Neural crest cell (in vitro differentiated cells): ENCODE measurements around the gene BANK1. TPM values are rescaled to one million over a fixed set of nuclear protein-coding genes. Genes with fewer than 3 reads are reported as not detected.

Experiments
- DNase-seq: peaks from one replicate; pipeline ENCODE4 v3.0.0; 2021; ENCODE audit warnings: low read depth, mixed read lengths, low spot score
- H3K27ac Mint-ChIP-seq: one replicate; pipeline ENCODE4 v1.8.0; 2021; ENCODE audit warnings: mild to moderate bottlenecking, mixed read lengths; ENCODE audit not compliant: unreplicated experiment
- H3K27me3 Mint-ChIP-seq: 2 replicates; pipeline ENCODE4 v1.8.0; 2021; ENCODE audit warnings: low read depth, mild to moderate bottlenecking, mixed read lengths
- H3K36me3 Mint-ChIP-seq: 2 replicates; pipeline ENCODE4 v1.8.0; 2021; ENCODE audit warnings: low read depth, mild to moderate bottlenecking, mixed read lengths
- H3K4me1 Mint-ChIP-seq: 2 replicates; pipeline ENCODE4 v1.8.0; 2021; ENCODE audit warnings: mixed read lengths
- H3K4me3 Mint-ChIP-seq: one replicate; pipeline ENCODE4 v1.8.0; 2021; ENCODE audit warnings: mild to moderate bottlenecking, mixed read lengths
- H3K9me3 Mint-ChIP-seq: 2 replicates; pipeline ENCODE4 v1.8.0; 2021; ENCODE audit warnings: mixed read lengths
- total RNA-seq: library from RNA; stranded (reverse); gene quantifications from 2 replicates; pipeline ENCODE4 v1.2.1, GENCODE V29; 2021
- TF ChIP-seq, protein P1 (sequence below): fragments of 200-600 bp; sonication (generic); conservative IDR thresholded peaks from 2 replicates; pipeline ENCODE4 v1.5.0; 2021; ENCODE audit warnings: antibody characterized with exemption, mild to moderate bottlenecking

The BANK1 gene
- total RNA-seq, 1 donor from 2014 or later, result 0.44 TPM

DNA sequence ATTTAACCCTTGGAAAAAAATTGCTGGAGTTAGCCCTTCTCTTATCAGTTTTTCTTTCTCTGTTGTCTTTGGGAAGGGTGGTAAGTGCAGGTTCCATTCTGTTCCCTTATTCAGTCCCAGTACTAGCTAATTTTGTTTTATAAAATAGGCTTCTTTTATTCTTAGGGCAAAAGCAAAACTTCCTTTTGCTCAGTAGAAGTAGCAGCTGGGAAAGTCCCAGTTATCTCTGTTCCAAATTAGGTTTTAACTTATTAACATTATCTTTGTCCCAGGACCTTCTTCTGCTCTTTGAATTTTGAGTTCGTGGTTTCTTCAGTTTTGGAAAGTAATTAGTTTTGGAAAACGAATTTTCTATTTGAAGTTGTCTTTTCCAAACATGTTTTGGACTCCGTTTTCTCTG lies 61.1 kb downstream of the BANK1 start:
- Mint-ChIP-seq H3K4me3 (no peak overlapping the region), H3K4me1 (peaks cover 7% of the 10 kb centered on the region), H3K27me3 (no peaks in the 10 kb centered on the region), H3K36me3 (no peaks in the 10 kb centered on the region), H3K9me3 (peaks cover 2% of the 10 kb centered on the region), H3K27ac (no peak overlapping the region)
- TF ChIP-seq, protein P1, sequence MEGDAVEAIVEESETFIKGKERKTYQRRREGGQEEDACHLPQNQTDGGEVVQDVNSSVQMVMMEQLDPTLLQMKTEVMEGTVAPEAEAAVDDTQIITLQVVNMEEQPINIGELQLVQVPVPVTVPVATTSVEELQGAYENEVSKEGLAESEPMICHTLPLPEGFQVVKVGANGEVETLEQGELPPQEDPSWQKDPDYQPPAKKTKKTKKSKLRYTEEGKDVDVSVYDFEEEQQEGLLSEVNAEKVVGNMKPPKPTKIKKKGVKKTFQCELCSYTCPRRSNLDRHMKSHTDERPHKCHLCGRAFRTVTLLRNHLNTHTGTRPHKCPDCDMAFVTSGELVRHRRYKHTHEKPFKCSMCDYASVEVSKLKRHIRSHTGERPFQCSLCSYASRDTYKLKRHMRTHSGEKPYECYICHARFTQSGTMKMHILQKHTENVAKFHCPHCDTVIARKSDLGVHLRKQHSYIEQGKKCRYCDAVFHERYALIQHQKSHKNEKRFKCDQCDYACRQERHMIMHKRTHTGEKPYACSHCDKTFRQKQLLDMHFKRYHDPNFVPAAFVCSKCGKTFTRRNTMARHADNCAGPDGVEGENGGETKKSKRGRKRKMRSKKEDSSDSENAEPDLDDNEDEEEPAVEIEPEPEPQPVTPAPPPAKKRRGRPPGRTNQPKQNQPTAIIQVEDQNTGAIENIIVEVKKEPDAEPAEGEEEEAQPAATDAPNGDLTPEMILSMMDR, result no peak
- DNase-seq, result no peak

DNA sequence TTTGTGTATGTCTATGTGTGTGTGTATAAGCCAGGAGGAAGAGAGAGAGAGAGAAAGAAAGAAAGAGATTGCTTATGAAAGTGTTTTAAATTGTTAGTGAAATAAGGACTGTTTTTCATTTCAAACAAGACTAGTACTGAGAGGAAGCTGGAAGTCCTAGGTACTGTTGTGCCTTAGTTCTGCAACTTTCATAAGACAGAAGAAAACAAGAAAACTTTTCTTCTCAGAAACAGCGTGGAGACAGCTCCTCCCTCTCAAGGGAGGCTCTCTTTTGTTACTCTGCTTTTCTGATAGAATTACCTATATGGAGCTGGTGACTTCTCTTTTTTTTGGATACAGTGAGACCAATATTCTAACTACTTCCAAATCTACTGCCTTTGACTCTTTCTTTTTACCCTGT lies 62.5 kb downstream of the BANK1 start:
- TF ChIP-seq, protein P1, result no peak
- no peak overlapping the region for H3K4me3 Mint-ChIP-seq
- peaks cover 2% of the 10 kb centered on the region for H3K9me3 Mint-ChIP-seq
- H3K27me3 Mint-ChIP-seq, result no peaks in the 10 kb centered on the region
- no peak for DNase-seq
- H3K36me3 Mint-ChIP-seq, result no peaks in the 10 kb centered on the region
- no peak overlapping the region for H3K27ac Mint-ChIP-seq
- H3K4me1 Mint-ChIP-seq, result peaks cover 7% of the 10 kb centered on the region

DNA sequence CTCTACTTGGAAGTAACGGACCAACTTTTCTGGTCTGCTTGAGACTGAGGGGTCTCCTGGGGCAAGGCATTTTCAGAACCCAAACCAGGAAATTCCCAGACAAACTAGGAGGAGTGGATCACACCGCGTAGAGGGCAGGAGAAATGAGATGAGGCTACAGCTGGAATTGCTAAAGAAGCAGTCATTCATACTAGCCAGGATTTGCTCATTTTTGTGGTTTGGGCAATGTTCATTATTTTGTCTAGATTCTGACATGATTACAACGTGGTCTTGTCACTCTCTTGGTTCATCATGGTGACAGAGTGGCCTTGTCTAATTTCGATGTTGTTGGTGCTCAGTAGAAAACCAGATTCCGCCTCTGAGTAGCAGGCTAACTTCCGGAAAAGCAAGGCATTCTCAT lies 63.2 kb downstream of the BANK1 start:
- Mint-ChIP-seq H3K4me1 (peaks cover 7% of the 10 kb centered on the region), H3K9me3 (peaks cover 2% of the 10 kb centered on the region), H3K27me3 (no peaks in the 10 kb centered on the region), H3K27ac (no peak overlapping the region), H3K4me3 (no peak overlapping the region), H3K36me3 (no peaks in the 10 kb centered on the region)
- no peak for DNase-seq
- TF ChIP-seq, protein P1, result no peak

DNA sequence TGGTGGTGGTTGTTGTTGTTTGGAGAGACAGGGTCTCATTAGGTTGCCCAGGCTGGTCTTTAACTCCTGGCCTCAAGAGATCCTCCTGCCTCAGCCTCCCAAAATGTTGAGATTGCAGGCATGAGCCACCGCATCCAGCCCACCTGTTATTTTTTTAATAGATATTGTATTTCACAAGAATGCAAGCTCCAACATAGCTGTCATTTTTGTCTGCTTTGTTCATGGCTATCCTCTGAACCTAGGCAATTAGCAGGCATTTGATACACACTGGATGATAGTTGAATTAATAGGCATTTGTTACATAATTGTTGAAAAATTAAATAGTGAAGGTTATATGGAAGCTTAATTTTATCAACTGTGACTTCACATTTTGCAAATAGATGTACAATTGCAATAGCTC lies 64.7 kb downstream of the BANK1 start:
- peaks cover 7% of the 10 kb centered on the region for H3K4me1 Mint-ChIP-seq
- H3K9me3 Mint-ChIP-seq, result peaks cover 4% of the 10 kb centered on the region
- no peaks in the 10 kb centered on the region for H3K27me3 Mint-ChIP-seq
- H3K27ac Mint-ChIP-seq, result no peak overlapping the region
- TF ChIP-seq, protein P1, result no peak
- no peaks in the 10 kb centered on the region for H3K36me3 Mint-ChIP-seq
- no peak for DNase-seq
- no peak overlapping the region for H3K4me3 Mint-ChIP-seq

DNA sequence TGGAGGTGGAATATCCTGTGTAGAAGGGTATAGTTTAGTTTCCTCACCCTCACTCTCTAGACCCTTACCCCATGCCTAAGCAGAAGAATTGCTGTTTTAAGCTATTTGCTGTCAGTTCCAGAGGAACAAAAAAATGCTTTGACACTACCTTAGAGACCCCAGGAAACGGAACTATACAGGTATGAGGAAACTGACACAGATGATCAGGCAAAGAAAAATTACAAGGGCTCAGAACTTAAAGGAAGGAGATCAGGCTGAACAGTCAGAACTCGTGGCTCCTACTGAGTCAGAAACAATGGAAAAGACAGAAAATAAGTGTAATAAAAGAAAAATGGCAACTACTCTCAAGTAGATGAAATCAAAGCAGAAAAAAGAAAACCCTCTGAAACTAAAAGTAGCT lies 65.6 kb downstream of the BANK1 start:
- no peak for DNase-seq
- TF ChIP-seq, protein P1, result no peak
- Mint-ChIP-seq H3K4me3 (no peak overlapping the region), H3K27me3 (no peaks in the 10 kb centered on the region), H3K4me1 (peaks cover 4% of the 10 kb centered on the region), H3K36me3 (no peaks in the 10 kb centered on the region), H3K27ac (no peak overlapping the region), H3K9me3 (peaks cover 2% of the 10 kb centered on the region)

DNA sequence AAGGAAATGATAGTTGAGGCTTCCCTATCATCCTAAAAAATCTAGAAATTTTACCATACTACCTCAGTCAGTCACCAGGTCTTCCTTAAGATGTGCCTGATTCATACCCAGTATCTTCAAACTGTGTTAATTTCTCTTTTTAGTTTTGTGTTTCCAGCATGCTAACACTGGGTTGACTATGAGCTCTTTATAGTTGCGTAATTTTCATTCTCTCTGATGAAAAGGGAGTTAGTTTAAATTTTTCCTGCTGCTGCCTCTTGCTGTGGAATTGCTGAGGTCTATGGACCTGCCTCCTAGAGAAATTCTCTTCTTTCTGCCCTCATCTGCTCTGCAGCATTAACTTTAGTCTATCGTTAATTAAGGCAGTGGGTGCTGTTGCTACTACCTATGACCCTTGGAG lies 66.6 kb downstream of the BANK1 start:
- Mint-ChIP-seq H3K9me3 (peaks cover 2% of the 10 kb centered on the region), H3K27ac (no peak overlapping the region), H3K4me3 (no peak overlapping the region), H3K4me1 (peaks cover 4% of the 10 kb centered on the region), H3K36me3 (no peaks in the 10 kb centered on the region), H3K27me3 (no peaks in the 10 kb centered on the region)
- no peak for DNase-seq
- TF ChIP-seq, protein P1, result no peak
